Ascending aorta (tissue), 2 donors: ENCODE results near the gene CABLES1. TPM values are rescaled to one million over a fixed set of nuclear protein-coding genes. Genes with fewer than 3 reads are reported as not detected.

Source experiments
- DNase-seq, 2 donors: peaks; one replicate each; pipeline ENCODE4 v3.0.0-alpha.2; 2019; ENCODE audit warnings: low spot score in 2 of 2
- H3K27ac ChIP-seq, 2 donors: fragments of 200-600 bp; sonication (generic); one replicate each; pipeline ENCODE4 v1.5.1; 2016 to 2017; ENCODE audit warnings: mild to moderate bottlenecking in 1 of 2
- H3K27me3 ChIP-seq: fragments of 200-600 bp; sonication (generic); one replicate; pipeline ENCODE4 v1.5.1; 2017
- H3K36me3 ChIP-seq, 2 donors: fragments of 200-600 bp; sonication (generic); one replicate each; pipeline ENCODE4 v1.5.1; 2016
- H3K4me1 ChIP-seq, 2 donors: fragments of 200-600 bp; sonication (generic); one replicate each; pipeline ENCODE4 v1.5.1; 2016 to 2017; ENCODE audit warnings: mild to moderate bottlenecking in 1 of 2
- H3K4me3 ChIP-seq, 2 donors: fragments of 200-600 bp; sonication (generic); one replicate each; pipeline ENCODE4 v1.5.1; 2016 to 2017; ENCODE audit warnings: mild to moderate bottlenecking in 1 of 2
- H3K9me3 ChIP-seq, 2 donors: fragments of 200-600 bp; sonication (generic); one replicate each; pipeline ENCODE4 v1.5.1; 2016
- CTCF ChIP-seq, 3 experiments: fragments of 200-600 bp in 2 of 3; fragments of 450-650 bp in 1 of 3; sonication (generic) in 2 of 3; IDR thresholded peaks; one replicate each; pipeline ENCODE4 v1.5.1; 2016 to 2019; ENCODE audit warnings: antibody characterized with exemption in 3 of 3, mild to moderate bottlenecking in 1 of 3, moderate library complexity in 1 of 3
- intact Hi-C: fragments of 100-400 bp; cut with DNase I; formaldehyde crosslinking; loops from one replicate; pipeline ENCODE4 v1.15.1; 2023
- total RNA-seq: library from RNA; depleted of rRNA; stranded (reverse); fragments of >200 nt; gene quantifications from one replicate; pipeline ENCODE4 v1.1.0, GENCODE V29; 2016

The CABLES1 gene
- total RNA-seq, 1 donor from 2014 or later, result 5.4 TPM

DNA sequence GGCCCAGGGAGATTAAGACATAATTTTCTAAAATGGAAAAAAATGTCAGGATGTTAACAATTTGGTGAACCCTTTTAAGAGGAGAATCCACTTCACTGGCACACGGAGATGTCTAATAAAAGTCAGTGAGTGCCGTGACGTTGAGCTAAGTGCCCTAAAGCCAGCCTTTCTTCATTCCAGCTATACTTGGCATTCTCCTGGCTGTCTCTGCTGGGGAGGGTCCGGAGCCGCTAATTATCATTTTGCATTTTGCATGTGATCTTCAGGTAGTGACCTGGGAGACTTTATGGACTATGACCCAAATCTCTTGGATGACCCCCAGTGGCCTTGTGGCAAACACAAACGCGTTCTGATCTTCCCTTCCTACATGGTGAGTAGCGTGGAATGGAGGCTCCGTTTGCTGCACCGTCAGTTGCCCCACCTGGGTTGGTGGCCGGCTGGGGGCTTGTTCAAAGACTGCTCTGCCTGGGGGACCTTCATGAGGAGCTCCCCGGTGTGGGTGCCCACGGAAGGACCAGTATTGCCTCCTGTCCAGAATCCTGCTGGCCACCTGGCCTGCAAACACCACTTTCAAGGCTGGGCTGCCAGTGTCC is 101.7 kb downstream of the CABLES1 start:
- TF ChIP-seq CTCF (IDR thresholded peaks at IDR 0.05), result no peak
- Histone ChIP-seq H3K9me3 (no peaks in the 10 kb centered on the region), H3K27ac (peak overlapping the region; percentile 91 to 92), H3K27me3 (no peaks in the 10 kb centered on the region), H3K36me3 (peaks cover 0 to 14% of the 10 kb centered on the region in 2 donors), H3K4me3 (peak overlapping the region; percentile 38 to 58), H3K4me1 (peaks cover 0 to 23% of the 10 kb centered on the region in 2 donors)
- intact Hi-C loops, result loop anchor here (1.0 to 10.0 kb wide), 6 partner anchors 14 to 1042 kb away; partner anchors contain the start of gene RMC1
- no peak for DNase-seq

DNA sequence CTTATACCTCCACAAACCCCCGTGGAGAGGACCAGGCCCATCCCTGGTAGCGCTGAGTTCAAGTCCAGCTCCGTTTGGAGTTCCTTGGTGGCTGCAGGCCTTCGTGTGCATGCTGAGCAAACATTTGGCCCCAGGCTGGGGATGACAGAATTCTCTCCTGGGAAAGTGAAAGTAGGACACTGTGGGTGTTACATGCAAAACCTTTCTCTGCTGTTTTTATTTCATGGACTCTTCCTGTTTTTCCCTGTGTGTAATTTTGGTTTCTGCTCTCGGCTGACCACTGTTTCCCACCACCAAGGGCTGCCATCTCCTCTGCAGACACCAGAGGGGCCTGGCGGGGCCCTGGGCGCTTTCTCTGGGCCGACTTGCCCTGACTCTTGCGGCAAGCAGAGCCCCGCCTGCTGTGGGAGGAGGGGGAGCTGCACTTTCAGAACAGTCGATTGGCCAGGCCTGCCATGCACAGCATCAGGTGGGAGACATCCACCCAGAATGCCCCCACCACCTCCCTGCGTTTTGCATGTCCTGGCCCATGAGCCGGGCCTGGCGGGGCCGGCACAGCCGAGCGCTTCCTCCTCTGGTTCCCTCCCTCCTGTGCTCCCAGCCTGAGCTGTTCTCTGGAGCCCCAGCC is 102.4 kb downstream of the CABLES1 start:
- Histone ChIP-seq H3K27ac (peak overlapping the region; percentile 91 to 92), H3K9me3 (no peaks in the 10 kb centered on the region), H3K36me3 (peaks cover 0 to 14% of the 10 kb centered on the region in 2 donors), H3K27me3 (no peaks in the 10 kb centered on the region), H3K4me3 (peak overlapping the region; percentile 38 to 58), H3K4me1 (peaks cover 0 to 23% of the 10 kb centered on the region in 2 donors)
- peak; percentile 30 to 84 for DNase-seq
- intact Hi-C loops, result loop anchor here (1.0 to 10.0 kb wide), 7 partner anchors 13 to 1043 kb away; partner anchors contain the start of gene RMC1
- TF ChIP-seq CTCF (IDR thresholded peaks at IDR 0.05), result peak; percentile 44 to 48 (median 44)

- peak; percentile 26 to 92 for DNase-seq
- Histone ChIP-seq H3K36me3 (peaks cover 0 to 14% of the 10 kb centered on the region in 2 donors), H3K9me3 (no peaks in the 10 kb centered on the region), H3K27ac (peak overlapping the region; percentile 91 to 92), H3K4me1 (peaks cover 0 to 23% of the 10 kb centered on the region in 2 donors), H3K27me3 (no peaks in the 10 kb centered on the region), H3K4me3 (peak overlapping the region; percentile 38 to 58)
- intact Hi-C loops, result loop anchor here (2.0 to 10.0 kb wide), 5 partner anchors 21 to 1043 kb away; partner anchors contain the start of gene RMC1
- no peak for TF ChIP-seq CTCF (IDR thresholded peaks at IDR 0.05)
These were observed 102.9 kb downstream of the CABLES1 start for GRCh38 chr18:23238152-23238531.

- H3K36me3 ChIP-seq, result peaks cover 0 to 14% of the 10 kb centered on the region in 2 donors
- H3K27me3 ChIP-seq, result no peaks in the 10 kb centered on the region
- H3K4me3 ChIP-seq, result no peak overlapping the region
- H3K9me3 ChIP-seq, result no peaks in the 10 kb centered on the region
- no peak for TF ChIP-seq CTCF (IDR thresholded peaks at IDR 0.05)
- no peak for DNase-seq
- intact Hi-C loops, result loop anchor here (2.0 to 10.0 kb wide), 5 partner anchors 20 to 1044 kb away; partner anchors contain the start of gene RMC1
- H3K27ac ChIP-seq, result peak overlapping the region; percentile 91 to 92
- peaks cover 0 to 23% of the 10 kb centered on the region in 2 donors for H3K4me1 ChIP-seq
These were observed 103.5 kb downstream of the CABLES1 start for GRCh38 chr18:23238651-23239349.

DNA sequence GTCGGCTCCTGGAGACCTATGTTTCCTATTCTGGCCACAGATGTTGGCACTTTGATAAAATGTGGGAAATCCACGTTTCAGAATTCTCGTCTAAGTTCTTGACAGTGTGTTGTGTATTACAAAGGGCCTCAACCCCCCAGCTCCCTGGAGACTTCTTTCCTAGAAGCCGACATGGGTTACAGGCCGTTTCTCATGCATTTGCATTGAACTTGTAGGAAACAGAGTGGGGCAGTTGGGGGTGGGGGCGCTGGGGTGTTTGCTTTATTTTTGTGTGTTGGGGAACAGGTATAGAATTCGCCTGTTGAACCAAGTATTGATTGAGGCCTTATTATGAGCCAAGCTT is 104.0 kb downstream of the CABLES1 start:
- H3K4me1 ChIP-seq, result peaks cover 0 to 23% of the 10 kb centered on the region in 2 donors
- H3K36me3 ChIP-seq, result peaks cover 0 to 15% of the 10 kb centered on the region in 2 donors
- no peaks in the 10 kb centered on the region for H3K27me3 ChIP-seq
- H3K27ac ChIP-seq, result peak overlapping the region; percentile 91 to 92
- intact Hi-C loops, result loop anchor here (2.0 to 10.0 kb wide), 5 partner anchors 19 to 1045 kb away; partner anchors contain the start of gene RMC1
- TF ChIP-seq CTCF (IDR thresholded peaks at IDR 0.05), result no peak
- H3K4me3 ChIP-seq, result no peak overlapping the region
- DNase-seq, result no peak
- no peaks in the 10 kb centered on the region for H3K9me3 ChIP-seq
